Stimulated activated CD4-positive, alpha-beta T cell treated with anti-CD3 and anti-CD28 coated beads, Interleukin-2, amount 100 ng/mL, for 24 hours (primary cell): Measurements from ENCODE around the gene ZFP92.

Source experiments
- DNase-seq, 2 donors: peaks; one replicate each; pipeline ENCODE4 v3.0.0-alpha.2; 2020

The ZFP92 gene

GRCh38 chrX:153441296-153441695 is 30.0 kb downstream of the ZFP92 start:
- no peak for DNase-seq

GRCh38 chrX:153441981-153442380 is 30.7 kb downstream of the ZFP92 start:
- no peak for DNase-seq

GRCh38 chrX:153442463-153442862 is 31.2 kb downstream of the ZFP92 start:
- no peak for DNase-seq

GRCh38 chrX:153443476-153444332 is 32.4 kb downstream of the ZFP92 start:
- DNase-seq = no peak

GRCh38 chrX:153444333-153445011 is 33.2 kb downstream of the ZFP92 start:
- DNase-seq = no peak

GRCh38 chrX:153445106-153445855 is 34.0 kb downstream of the ZFP92 start:
- DNase-seq = no peak

GRCh38 chrX:153445856-153446635 is 34.8 kb downstream of the ZFP92 start, which contains the start of gene TREX2:
Gene TREX2 (minus strand): TSS chrX:153446056. CDS start chrX:153445430, 626 bp downstream.
- DNase-seq = no peak

GRCh38 chrX:153446636-153446936 is 35.3 kb downstream of the ZFP92 start:
- DNase-seq = no peak

GRCh38 chrX:153446950-153447580 is 35.8 kb downstream of the ZFP92 start:
- no peak for DNase-seq

- no peak for DNase-seq
Measured at GRCh38 chrX:153447581-153447960, 36.3 kb downstream of the ZFP92 start.

- no peak for DNase-seq
Measured at GRCh38 chrX:153448556-153449367, 37.5 kb downstream of the ZFP92 start.

GRCh38 chrX:153449368-153450113 is 38.3 kb downstream of the ZFP92 start:
- no peak for DNase-seq

- DNase-seq = no peak
Measured at GRCh38 chrX:153450114-153450948, 39.1 kb downstream of the ZFP92 start.

- DNase-seq = no peak
Measured at GRCh38 chrX:153450949-153451277, 39.6 kb downstream of the ZFP92 start.

- DNase-seq = no peak
Measured at GRCh38 chrX:153454901-153455550, 43.8 kb downstream of the ZFP92 start.

GRCh38 chrX:153455571-153455970 is 44.3 kb downstream of the ZFP92 start:
- no peak for DNase-seq

GRCh38 chrX:153456161-153456560 is 44.9 kb downstream of the ZFP92 start:
- DNase-seq = no peak

GRCh38 chrX:153456704-153457103 is 45.4 kb downstream of the ZFP92 start:
- DNase-seq = no peak

GRCh38 chrX:153457136-153457825 is 46.0 kb downstream of the ZFP92 start:
- DNase-seq = no peak
